NAMALWA (cell line): ENCODE measurements around the gene SRSF2.
"Not testable (repeated sequence)": the region's sequence is repeated elsewhere in the genome, so short reads cannot be mapped to it uniquely, and the experiment has no call there.

Experiments used
- DNase-seq: peaks from one replicate; pipeline ENCODE4 v3.0.0-alpha.2; 2015; ENCODE audit warnings: low spot score

The SRSF2 gene

DNA sequence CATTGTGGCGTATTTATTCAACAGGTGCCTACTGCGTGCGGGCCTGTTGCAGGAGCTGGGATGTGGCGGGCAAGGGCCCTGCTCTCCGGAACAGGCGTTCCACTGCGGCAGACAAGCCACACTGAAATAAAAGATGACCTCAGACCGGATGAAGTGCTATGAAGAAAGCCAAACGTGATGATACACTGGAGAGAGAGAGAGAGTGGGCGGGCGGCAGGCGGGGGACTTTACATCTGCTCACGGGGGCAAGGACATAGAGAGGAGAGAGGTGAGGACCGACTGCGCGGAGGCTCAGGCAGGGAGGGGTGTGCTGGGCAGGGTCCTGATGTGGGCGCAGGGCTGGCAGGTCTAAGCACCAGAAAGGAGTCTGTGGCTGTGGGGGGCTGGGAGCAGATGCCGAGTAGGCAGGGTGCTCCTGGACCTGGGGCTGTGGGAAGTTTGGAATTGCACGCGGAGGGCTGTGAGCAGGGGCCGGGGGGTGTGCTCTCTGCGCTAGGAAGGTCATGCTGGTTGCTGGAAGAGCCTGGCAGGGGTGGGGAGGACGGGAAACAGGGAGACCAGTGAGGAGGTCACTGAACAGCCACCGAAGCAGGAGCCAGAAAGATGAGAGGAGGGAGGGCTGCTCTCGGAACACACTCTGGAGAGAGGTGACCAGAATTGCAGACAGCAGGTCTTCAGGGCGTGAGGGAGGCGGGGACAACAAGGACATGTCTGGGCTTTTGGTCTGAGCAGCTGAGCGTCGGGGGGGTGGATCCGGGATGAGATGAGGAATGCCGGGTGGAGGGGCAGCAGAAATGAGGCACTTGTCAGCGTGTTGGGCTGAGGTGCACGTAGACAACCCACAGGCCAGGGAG lies 36.3 kb downstream of the SRSF2 start:
- DNase-seq = no peak

DNA sequence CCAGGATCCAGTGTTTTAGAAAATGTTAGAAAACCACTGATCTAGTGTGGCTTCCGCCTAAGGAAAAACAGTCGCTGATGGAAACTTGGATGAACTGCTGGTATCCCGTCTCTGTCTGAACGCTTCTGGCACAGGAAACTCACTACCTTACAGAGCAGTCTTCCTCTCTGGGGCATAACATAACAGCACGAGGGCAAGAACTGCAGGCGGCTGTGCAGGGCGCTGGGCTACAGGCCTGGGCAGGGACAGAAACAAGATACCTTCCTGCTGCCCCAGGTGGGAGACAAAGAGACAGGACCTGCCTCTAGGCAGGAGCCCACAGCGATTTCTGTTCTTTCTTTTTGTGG lies 36.9 kb downstream of the SRSF2 start:
- DNase-seq = no peak

DNA sequence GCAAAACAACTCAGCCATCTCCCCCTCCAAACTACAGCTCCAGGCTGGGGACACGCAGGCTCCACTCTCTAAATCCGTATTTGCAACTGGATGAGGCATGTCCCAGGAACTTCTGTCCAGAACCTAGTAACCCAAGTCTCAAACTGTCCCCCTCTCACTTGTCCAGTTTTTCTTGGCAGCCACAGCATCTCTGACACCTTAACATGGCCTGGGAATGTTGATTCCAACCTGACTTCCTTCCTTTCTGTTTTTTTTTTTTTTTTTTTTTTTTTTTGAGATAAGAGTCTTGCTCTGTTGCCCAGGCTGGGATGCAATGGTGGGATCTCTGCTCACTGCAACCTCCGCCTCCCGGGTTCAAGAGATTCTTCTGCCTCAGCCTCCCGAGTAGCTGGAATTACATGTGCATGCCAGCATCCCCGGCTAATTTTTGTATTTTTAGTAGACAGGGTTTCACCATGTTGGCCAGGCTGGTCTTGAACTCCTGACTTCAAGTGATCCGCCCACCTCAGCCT lies 38.6 kb downstream of the SRSF2 start:
- DNase-seq = not testable (repeated sequence)

- DNase-seq = no peak
These were observed 39.2 kb downstream of the SRSF2 start for GRCh38 chr17:76697702-76698465.

GRCh38 chr17:76696763-76697701 lies 40.1 kb downstream of the SRSF2 start:
- DNase-seq = no peak

DNA sequence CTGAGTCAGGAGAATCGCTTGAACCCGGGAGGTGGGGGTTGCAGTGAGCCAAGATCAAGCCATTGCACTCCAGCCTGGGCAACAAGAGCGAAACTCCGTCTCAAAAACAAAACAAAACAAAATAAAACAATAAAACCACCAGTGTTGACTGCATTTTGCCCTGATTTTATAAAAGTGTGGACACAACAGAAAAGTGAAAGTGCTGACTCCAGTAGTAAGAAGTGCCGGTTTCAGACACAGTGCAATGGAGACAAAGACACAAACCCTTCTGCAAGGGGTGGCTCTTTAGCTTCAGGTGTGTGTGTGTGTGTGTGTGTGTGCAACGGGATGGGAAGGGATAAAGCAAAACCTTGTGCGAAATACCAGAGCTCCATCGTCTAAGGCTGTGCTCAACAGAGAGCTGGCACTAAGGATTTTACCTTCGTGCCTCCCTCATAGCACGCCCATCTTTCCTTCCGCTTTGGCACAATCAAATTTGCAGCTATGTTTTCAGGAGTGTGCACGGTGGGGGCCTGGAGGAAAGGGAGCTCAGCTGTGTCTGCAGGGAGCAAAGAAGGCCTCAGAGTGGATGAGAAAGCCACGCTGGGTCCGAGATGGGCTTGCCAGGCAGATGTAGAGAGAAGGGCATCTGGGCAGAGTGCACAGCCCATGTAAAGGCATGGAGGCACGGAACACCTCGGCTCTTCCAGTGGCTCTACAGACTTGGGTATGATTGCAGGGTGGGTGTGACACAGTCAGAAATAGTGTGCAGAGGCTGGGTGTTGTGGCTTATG lies 41.9 kb downstream of the SRSF2 start:
- no peak for DNase-seq

DNA sequence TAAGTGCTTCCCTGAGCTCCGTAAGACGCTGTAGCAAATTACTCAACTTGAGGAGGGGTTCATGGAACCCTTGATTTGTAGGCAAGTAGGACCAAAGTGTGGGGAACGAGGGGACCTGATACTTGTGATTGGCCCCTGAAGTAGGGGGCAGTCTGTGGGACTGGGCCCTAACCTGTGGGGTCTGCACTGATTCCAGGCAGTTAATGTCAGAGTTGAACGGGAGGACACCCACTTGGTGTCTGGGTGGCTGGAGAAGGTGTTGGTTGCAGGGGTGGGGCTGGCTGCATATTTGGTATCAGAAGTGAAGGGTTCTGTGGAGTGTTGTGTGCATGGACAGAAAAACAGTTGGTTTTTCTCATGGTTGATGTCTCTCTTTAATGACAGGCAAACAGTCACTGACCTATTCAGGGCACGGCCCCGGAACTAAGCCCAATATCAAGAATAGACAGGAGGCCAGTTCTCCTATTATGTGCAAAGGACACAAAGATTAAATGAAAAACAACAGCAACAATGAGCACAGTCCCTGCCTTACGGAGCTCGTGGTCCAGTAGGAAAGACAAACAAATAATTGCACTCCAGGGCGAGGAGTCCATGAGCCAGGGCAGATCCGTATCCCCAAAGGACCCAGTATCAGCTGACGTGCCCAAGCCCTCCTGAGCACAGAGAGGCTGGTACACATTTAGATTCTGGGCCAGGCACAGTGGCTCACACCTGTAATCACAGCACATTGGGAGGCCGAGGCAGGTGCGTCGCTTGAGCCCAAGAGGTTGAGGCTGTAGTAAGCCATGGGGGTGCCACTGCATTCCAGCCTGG lies 45.5 kb downstream of the SRSF2 start:
- DNase-seq = no peak

GRCh38 chr17:76690596-76691280 lies 46.4 kb downstream of the SRSF2 start:
- no peak for DNase-seq

DNA sequence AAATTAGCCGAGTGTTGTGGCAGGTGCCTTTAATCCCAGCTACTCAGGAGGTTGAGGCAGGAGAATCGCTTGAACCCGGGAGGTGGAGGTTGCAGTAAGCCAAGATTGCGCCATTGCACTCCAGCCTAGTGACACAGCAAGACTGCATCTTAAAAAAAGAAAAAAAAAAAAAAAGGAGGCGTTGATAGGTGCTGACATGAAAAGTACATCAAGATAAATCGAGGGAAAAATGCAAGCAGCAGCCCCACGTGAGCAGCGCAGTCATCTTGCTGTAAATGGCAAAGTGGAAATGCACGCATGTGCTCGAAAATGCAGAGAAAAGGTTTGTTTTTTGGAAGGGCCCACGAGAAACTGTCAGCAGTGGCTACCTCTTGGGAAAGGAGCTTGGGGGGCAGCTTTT lies 47.3 kb downstream of the SRSF2 start:
- no peak for DNase-seq

GRCh38 chr17:76688165-76688622 lies 48.9 kb downstream of the SRSF2 start:
- no peak for DNase-seq

- no peak for DNase-seq
These were observed 49.6 kb downstream of the SRSF2 start for GRCh38 chr17:76687298-76688164.

GRCh38 chr17:76686538-76687297 lies 50.4 kb downstream of the SRSF2 start:
- DNase-seq = no peak

GRCh38 chr17:76685846-76686245 lies 51.3 kb downstream of the SRSF2 start:
- DNase-seq = no peak

- DNase-seq = no peak
These were observed 51.8 kb downstream of the SRSF2 start for GRCh38 chr17:76685366-76685765.

- DNase-seq = no peak
These were observed 52.4 kb downstream of the SRSF2 start for GRCh38 chr17:76684756-76685155.
